Gastrocnemius medialis (tissue), 4 donors: ENCODE data around the gene IQSEC1.

Experiments used
- CTCF ChIP-seq, 5 experiments: fragments of 450-650 bp in 3 of 5; fragments of 200-600 bp in 2 of 5; sonication (generic) in 2 of 5; IDR thresholded peaks in 4 of 5; conservative IDR thresholded peaks in 1 of 5; 1 replicate in 4 of 5; 2 replicates in 1 of 5; pipeline ENCODE4 v1.5.1; 2016 to 2019; ENCODE audit warnings: antibody characterized with exemption in 5 of 5, mild to moderate bottlenecking in 3 of 5, moderate library complexity in 3 of 5
- POLR2A ChIP-seq, 2 donors: fragments of 450-650 bp; IDR thresholded peaks; one replicate each; pipeline ENCODE4 v1.6.1; 2017; ENCODE audit warnings: antibody characterized with exemption in 2 of 2, mild to moderate bottlenecking in 2 of 2, moderate library complexity in 2 of 2

GRCh38 chr3:13046569-13047274 is 26.5 kb downstream of the IQSEC1 start:
- TF ChIP-seq CTCF (IDR thresholded peaks at IDR 0.05 in 4 of 5, conservative IDR thresholded peaks at IDR 0.05 in 1 of 5) (no peak), POLR2A (IDR thresholded peaks at IDR 0.05) (no peak)
